Measurements from ENCODE around the gene FGB. TPM values are rescaled to one million over a fixed set of nuclear protein-coding genes. Genes with fewer than 3 reads are reported as not detected.

FGB gene
- total and polyA plus RNA-seq, 2 of the 13 experiments (the other 11 are each of a cell fraction or from before 2014, with no cell fraction given), result 226 to 784 TPM

DNA sequence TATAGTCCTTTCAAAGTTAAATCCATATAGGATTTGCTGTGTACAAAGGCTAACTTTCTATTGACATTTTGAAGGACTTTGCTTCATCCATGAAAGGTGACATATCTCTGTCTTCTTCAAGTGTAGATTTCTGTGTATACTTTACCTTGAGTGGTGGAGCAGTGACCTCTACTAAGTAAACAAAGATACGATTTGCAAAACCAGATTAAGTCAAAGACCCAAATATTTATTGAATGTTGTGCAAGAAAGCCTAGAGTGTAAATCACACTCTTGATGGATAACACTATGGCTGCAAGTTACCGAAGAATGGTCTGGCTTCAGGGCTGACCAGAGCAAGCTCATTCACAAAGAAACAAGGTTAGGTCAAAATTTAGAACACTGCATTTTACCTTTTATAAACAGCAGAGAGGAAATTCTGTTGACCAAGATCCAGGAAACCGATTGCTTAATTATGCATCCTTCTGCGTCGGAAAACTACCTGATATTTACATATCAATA, 55.1 kb downstream of the FGB start (continued):
- TF ChIP-seq ZNF749 (CRISPR knock-in tag; IDR thresholded peaks at IDR 0.05; ENCODE audit: borderline replicate concordance), result peak; percentile 86; the same call in 1 of the 2 replicates
- peak; percentile 89 for TF ChIP-seq MEIS1 (CRISPR knock-in tag; IDR thresholded peaks at IDR 0.05; ENCODE audit: borderline replicate concordance)
- TF ChIP-seq, protein P1, sequence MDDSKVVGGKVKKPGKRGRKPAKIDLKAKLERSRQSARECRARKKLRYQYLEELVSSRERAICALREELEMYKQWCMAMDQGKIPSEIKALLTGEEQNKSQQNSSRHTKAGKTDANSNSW (CRISPR knock-in tag; IDR thresholded peaks at IDR 0.05; ENCODE audit: borderline replicate concordance), result no peak
- TF ChIP-seq, protein P2, sequence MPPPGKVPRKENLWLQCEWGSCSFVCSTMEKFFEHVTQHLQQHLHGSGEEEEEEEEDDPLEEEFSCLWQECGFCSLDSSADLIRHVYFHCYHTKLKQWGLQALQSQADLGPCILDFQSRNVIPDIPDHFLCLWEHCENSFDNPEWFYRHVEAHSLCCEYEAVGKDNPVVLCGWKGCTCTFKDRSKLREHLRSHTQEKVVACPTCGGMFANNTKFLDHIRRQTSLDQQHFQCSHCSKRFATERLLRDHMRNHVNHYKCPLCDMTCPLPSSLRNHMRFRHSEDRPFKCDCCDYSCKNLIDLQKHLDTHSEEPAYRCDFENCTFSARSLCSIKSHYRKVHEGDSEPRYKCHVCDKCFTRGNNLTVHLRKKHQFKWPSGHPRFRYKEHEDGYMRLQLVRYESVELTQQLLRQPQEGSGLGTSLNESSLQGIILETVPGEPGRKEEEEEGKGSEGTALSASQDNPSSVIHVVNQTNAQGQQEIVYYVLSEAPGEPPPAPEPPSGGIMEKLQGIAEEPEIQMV (CRISPR knock-in tag; IDR thresholded peaks at IDR 0.05; ENCODE audit: low read depth), result no peak
- TF ChIP-seq MED13 (CRISPR knock-in tag; IDR thresholded peaks at IDR 0.05), result peak; percentile 98
- TF ChIP-seq ZNF468 (CRISPR knock-in tag; IDR thresholded peaks at IDR 0.05), result no peak
- no peak for TF ChIP-seq ZBTB1 (CRISPR knock-in tag; IDR thresholded peaks at IDR 0.05; ENCODE audit: borderline replicate concordance)
- peak; percentile 62; the same call in 1 of the 2 replicates for TF ChIP-seq ZMYM2 (CRISPR knock-in tag; IDR thresholded peaks at IDR 0.05)
- no peak for TF ChIP-seq SMAD1 (CRISPR knock-in tag; IDR thresholded peaks at IDR 0.05; ENCODE audit: borderline replicate concordance, low read depth)
- TF ChIP-seq KLF12 (CRISPR knock-in tag; IDR thresholded peaks at IDR 0.05; ENCODE audit: borderline replicate concordance), result no peak
- TF ChIP-seq DPF2 (CRISPR knock-in tag; IDR thresholded peaks at IDR 0.05; ENCODE audit: borderline replicate concordance, low read depth), result peak; percentile 98
- no peak for TF ChIP-seq POLR2G (IDR thresholded peaks at IDR 0.05; ENCODE audit: low read depth, low read length)
- no peak; the same call in 1 of the 2 replicates for TF ChIP-seq ZNF607 (CRISPR knock-in tag; IDR thresholded peaks at IDR 0.05; ENCODE audit: borderline replicate concordance)
- TF ChIP-seq ZNF30 (CRISPR knock-in tag; IDR thresholded peaks at IDR 0.05), result no peak
- peak; percentile 47; the same call in 1 of the 2 replicates for TF ChIP-seq RFXANK (CRISPR knock-in tag; IDR thresholded peaks at IDR 0.05)
- TF ChIP-seq PLRG1 (conservative IDR thresholded peaks at IDR 0.05), result no peak
- TF ChIP-seq RBAK (CRISPR knock-in tag; IDR thresholded peaks at IDR 0.05), result no peak
- no peak for TF ChIP-seq ADNP (CRISPR knock-in tag; IDR thresholded peaks at IDR 0.05)
- TF ChIP-seq MED8 (CRISPR knock-in tag; IDR thresholded peaks at IDR 0.05; ENCODE audit: insufficient replicate concordance), result peak; percentile 90
- TF ChIP-seq SP140L (CRISPR knock-in tag; IDR thresholded peaks at IDR 0.05; ENCODE audit: borderline replicate concordance), result no peak; the same call in 1 of the 2 replicates
- no peak; the same call in 1 of the 2 replicates for TF ChIP-seq RFXAP (CRISPR knock-in tag; IDR thresholded peaks at IDR 0.05; ENCODE audit: borderline replicate concordance)
- TF ChIP-seq ZNF260 (CRISPR knock-in tag; IDR thresholded peaks at IDR 0.05; ENCODE audit: borderline replicate concordance, low read depth), result no peak
- TF ChIP-seq ZNF20 (CRISPR knock-in tag; IDR thresholded peaks at IDR 0.05), result no peak
- TF ChIP-seq STAT5B (CRISPR knock-in tag; IDR thresholded peaks at IDR 0.05), result peak; percentile 93
- TF ChIP-seq TCF7 (IDR thresholded peaks at IDR 0.05; ENCODE audit: low read depth), result peak; percentile 99
- no peak for TF ChIP-seq MAFG (CRISPR knock-in tag; IDR thresholded peaks at IDR 0.05)
- TF ChIP-seq, protein P3, sequence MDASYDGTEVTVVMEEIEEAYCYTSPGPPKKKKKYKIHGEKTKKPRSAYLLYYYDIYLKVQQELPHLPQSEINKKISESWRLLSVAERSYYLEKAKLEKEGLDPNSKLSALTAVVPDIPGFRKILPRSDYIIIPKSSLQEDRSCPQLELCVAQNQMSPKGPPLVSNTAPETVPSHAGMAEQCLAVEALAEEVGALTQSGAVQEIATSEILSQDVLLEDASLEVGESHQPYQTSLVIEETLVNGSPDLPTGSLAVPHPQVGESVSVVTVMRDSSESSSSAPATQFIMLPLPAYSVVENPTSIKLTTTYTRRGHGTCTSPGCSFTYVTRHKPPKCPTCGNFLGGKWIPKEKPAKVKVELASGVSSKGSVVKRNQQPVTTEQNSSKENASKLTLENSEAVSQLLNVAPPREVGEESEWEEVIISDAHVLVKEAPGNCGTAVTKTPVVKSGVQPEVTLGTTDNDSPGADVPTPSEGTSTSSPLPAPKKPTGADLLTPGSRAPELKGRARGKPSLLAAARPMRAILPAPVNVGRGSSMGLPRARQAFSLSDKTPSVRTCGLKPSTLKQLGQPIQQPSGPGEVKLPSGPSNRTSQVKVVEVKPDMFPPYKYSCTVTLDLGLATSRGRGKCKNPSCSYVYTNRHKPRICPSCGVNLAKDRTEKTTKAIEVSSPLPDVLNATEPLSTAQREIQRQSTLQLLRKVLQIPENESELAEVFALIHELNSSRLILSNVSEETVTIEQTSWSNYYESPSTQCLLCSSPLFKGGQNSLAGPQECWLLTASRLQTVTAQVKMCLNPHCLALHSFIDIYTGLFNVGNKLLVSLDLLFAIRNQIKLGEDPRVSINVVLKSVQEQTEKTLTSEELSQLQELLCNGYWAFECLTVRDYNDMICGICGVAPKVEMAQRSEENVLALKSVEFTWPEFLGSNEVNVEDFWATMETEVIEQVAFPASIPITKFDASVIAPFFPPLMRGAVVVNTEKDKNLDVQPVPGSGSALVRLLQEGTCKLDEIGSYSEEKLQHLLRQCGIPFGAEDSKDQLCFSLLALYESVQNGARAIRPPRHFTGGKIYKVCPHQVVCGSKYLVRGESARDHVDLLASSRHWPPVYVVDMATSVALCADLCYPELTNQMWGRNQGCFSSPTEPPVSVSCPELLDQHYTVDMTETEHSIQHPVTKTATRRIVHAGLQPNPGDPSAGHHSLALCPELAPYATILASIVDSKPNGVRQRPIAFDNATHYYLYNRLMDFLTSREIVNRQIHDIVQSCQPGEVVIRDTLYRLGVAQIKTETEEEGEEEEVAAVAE (CRISPR knock-in tag; IDR thresholded peaks at IDR 0.05; ENCODE audit: borderline replicate concordance), result peak; percentile 79; the same call in 1 of the 2 replicates
